Mesenteric fat pad (tissue), 1 donor: ENCODE results near the gene NFE2L3. TPM values are rescaled to one million over a fixed set of nuclear protein-coding genes. Genes with fewer than 3 reads are reported as not detected.
"Not testable (repeated sequence)": the region's sequence is repeated elsewhere in the genome, so short reads cannot be mapped to it uniquely, and the experiment has no call there.

Experiments
- DNase-seq: peaks from one replicate; pipeline ENCODE4 v3.0.0-alpha.2; 2020; ENCODE audit warnings: low spot score
- long read RNA-seq: library from polyadenylated mRNA; unstranded; transcript quantifications from one replicate; pipeline ENCODE4 v2.0.0, GENCODE V29; 2020
- total RNA-seq: library from RNA; stranded (reverse); fragmentation: NEBNext Ultra II Directional; extraction: Animal tissue kit (Norgen Biotek cat#: 25700); gene quantifications from one replicate; pipeline ENCODE4 v1.2.1, GENCODE V29; 2021
- donor health status: DM: yes; HTN: yes; CAD: no.

NFE2L3 gene
- 2.7 TPM for total RNA-seq
- long read RNA-seq, partial matches to known transcripts, result 0 of 1 reads
- long read RNA-seq, other reads (novel, unspliced or antisense), result 1 of 1 reads

- peak; percentile 91 for DNase-seq
These were observed at the start of gene NFE2L3 for GRCh38 chr7:26151953-26152781. TSS of gene NFE2L3 (plus strand) at chr7:26152198. CDS start at chr7:26152499, 301 bp downstream.

GRCh38 chr7:26103596-26103995 lies 48.4 kb upstream of the NFE2L3 start:
- no peak for DNase-seq

- no peak for DNase-seq
These were observed 46.8 kb upstream of the NFE2L3 start for GRCh38 chr7:26105236-26105635.

GRCh38 chr7:26105931-26106330 lies 46.1 kb upstream of the NFE2L3 start:
- DNase-seq, result no peak

- no peak for DNase-seq
These were observed 39.7 kb upstream of the NFE2L3 start for GRCh38 chr7:26112203-26112740.

GRCh38 chr7:26115650-26116049 lies 36.3 kb upstream of the NFE2L3 start:
- no peak for DNase-seq

GRCh38 chr7:26117142-26117807 lies 34.7 kb upstream of the NFE2L3 start:
- no peak for DNase-seq

- DNase-seq, result no peak
These were observed 34.0 kb upstream of the NFE2L3 start for GRCh38 chr7:26117970-26118369.

GRCh38 chr7:26122745-26123144 lies 29.3 kb upstream of the NFE2L3 start:
- no peak for DNase-seq

- not testable (repeated sequence) for DNase-seq
These were observed 27.2 kb upstream of the NFE2L3 start for GRCh38 chr7:26124775-26125174.

- no peak for DNase-seq
These were observed 24.6 kb upstream of the NFE2L3 start for GRCh38 chr7:26127411-26127810.

- no peak for DNase-seq
These were observed 20.9 kb upstream of the NFE2L3 start for GRCh38 chr7:26131056-26131589.

GRCh38 chr7:26135076-26135475 lies 16.9 kb upstream of the NFE2L3 start:
- DNase-seq, result no peak

- no peak for DNase-seq
These were observed 16.4 kb upstream of the NFE2L3 start for GRCh38 chr7:26135551-26135950.

- DNase-seq, result no peak
These were observed 15.2 kb upstream of the NFE2L3 start for GRCh38 chr7:26136831-26137230.

- DNase-seq, result no peak
These were observed 11.6 kb upstream of the NFE2L3 start for GRCh38 chr7:26140380-26140779.

- no peak for DNase-seq
These were observed 10.9 kb upstream of the NFE2L3 start for GRCh38 chr7:26141077-26141476.

GRCh38 chr7:26143298-26144048 lies 8.5 kb upstream of the NFE2L3 start:
- DNase-seq, result no peak

- no peak for DNase-seq
These were observed 7.6 kb upstream of the NFE2L3 start for GRCh38 chr7:26144184-26145080.

GRCh38 chr7:26145238-26145637 lies 6.8 kb upstream of the NFE2L3 start:
- DNase-seq, result no peak
